ENCODE measurements around the gene OR2A7.
"Not testable (repeated sequence)": the region's sequence is repeated elsewhere in the genome, so short reads cannot be mapped to it uniquely, and the experiment has no call there.

DNA sequence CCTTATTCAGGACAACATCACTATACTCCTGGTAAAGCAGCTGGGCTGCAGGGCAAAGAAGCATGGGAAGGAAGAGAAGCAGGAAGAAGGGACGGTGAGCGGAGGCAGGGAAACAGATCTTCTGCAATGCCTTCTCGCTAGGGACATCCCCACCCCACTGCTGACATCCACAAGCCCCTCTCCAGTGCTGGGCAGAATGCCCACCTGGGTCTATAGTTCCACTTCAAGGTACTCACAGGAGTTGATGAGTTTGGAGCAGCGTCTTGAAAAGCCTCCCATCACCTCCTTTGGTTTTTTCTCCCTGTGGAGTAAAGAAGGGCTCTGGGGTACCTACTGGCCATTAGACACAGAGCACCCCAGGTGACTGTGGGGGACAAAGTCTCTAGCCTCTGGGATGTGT is 17.9 kb upstream of the OR2A7 start:
- TF ChIP-seq, protein P1, sequence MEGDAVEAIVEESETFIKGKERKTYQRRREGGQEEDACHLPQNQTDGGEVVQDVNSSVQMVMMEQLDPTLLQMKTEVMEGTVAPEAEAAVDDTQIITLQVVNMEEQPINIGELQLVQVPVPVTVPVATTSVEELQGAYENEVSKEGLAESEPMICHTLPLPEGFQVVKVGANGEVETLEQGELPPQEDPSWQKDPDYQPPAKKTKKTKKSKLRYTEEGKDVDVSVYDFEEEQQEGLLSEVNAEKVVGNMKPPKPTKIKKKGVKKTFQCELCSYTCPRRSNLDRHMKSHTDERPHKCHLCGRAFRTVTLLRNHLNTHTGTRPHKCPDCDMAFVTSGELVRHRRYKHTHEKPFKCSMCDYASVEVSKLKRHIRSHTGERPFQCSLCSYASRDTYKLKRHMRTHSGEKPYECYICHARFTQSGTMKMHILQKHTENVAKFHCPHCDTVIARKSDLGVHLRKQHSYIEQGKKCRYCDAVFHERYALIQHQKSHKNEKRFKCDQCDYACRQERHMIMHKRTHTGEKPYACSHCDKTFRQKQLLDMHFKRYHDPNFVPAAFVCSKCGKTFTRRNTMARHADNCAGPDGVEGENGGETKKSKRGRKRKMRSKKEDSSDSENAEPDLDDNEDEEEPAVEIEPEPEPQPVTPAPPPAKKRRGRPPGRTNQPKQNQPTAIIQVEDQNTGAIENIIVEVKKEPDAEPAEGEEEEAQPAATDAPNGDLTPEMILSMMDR (IDR thresholded peaks at IDR 0.05), result not testable (repeated sequence)
- not testable (repeated sequence) for TF ChIP-seq POLR2A (IDR thresholded peaks at IDR 0.05)
